Panc1 (cell line): Measurements from ENCODE around the gene KDM7A. TPM values are rescaled to one million over a fixed set of nuclear protein-coding genes. Genes with fewer than 3 reads are reported as not detected.

ENCODE experiments used
- ATAC-seq: fragments of 200-7000 bp; cut with Tn5 transposase; 2 replicates; pipeline ENCODE4 v1.9.1; 2020; ENCODE audit warnings: mild to moderate bottlenecking, moderate library complexity
- BruUV-seq: library from RNA; stranded (reverse); fragments of 400-500 nt; replicated peaks from 2 replicates; lab custom pipeline; 2021; lab: Mats Ljungman, UMichigan
- CTCF ChIA-PET: fragments of 300-600 bp; sonication (Branson Sonifier 250); formaldehyde crosslinking; loops from one replicate; lab custom pipeline; 2022; ENCODE audit warnings: antibody characterized with exemption; lab: Charles Lee
- POLR2A ChIA-PET: fragments of 300-600 bp; sonication (Branson Sonifier 250); formaldehyde crosslinking; loops from one replicate; lab custom pipeline; 2022; ENCODE audit warnings: antibody characterized with exemption; lab: Charles Lee
- DNase-seq: peaks from one replicate; pipeline ENCODE4 v3.0.0-alpha.2; 2010; ENCODE audit warnings: low read depth, low spot score
- H3K27ac ChIP-seq: 2 replicates; pipeline ENCODE4 v1.5.1; 2011; ENCODE audit warnings: mild to moderate bottlenecking, low read length, inconsistent platforms
- H3K27me3 ChIP-seq: fragments of 200-500 bp; sonication (Bioruptor generic); 2 replicates; pipeline ENCODE4 v1.6.0; 2014; ENCODE audit warnings: low read length, inconsistent platforms; ENCODE audit not compliant: control insufficient read depth, insufficient read depth
- H3K36me3 ChIP-seq: fragments of 200-500 bp; sonication (Bioruptor generic); 2 replicates; pipeline ENCODE4 v1.5.1; 2014; ENCODE audit warnings: inconsistent platforms, mild to moderate bottlenecking, low read length, moderate library complexity; ENCODE audit not compliant: control insufficient read depth, insufficient read depth
- H3K4me1 ChIP-seq: 2 replicates; pipeline ENCODE4 v1.5.1; 2011; ENCODE audit warnings: inconsistent platforms, mild to moderate bottlenecking, low read length, moderate library complexity; ENCODE audit not compliant: control insufficient read depth, insufficient read depth
- H3K4me3 ChIP-seq, 2 experiments: 2 replicates each; pipeline ENCODE4 v1.5.1; 2011 to 2012; ENCODE audit warnings: low read depth in 2 of 2, low read length in 2 of 2, mild to moderate bottlenecking in 2 of 2, inconsistent platforms in 1 of 2, moderate library complexity in 1 of 2
- H3K9me3 ChIP-seq: fragments of 200-500 bp; sonication (Bioruptor generic); 2 replicates; pipeline ENCODE4 v1.5.1; 2014; ENCODE audit warnings: low read depth, mild to moderate bottlenecking, inconsistent platforms, low read length, moderate library complexity; ENCODE audit not compliant: control insufficient read depth, insufficient read depth
- POLR2AphosphoS5 ChIP-seq: IDR thresholded peaks from 2 replicates; pipeline ENCODE4 v1.6.1; 2012; ENCODE audit warnings: mild to moderate bottlenecking, low read depth, low read length, moderate library complexity
- SIN3A ChIP-seq: IDR thresholded peaks from 2 replicates; pipeline ENCODE4 v1.6.1; 2012; ENCODE audit warnings: low read depth, mild to moderate bottlenecking, low read length, moderate library complexity, borderline replicate concordance; ENCODE audit not compliant: insufficient read depth
- TCF7L2 ChIP-seq: IDR thresholded peaks from 2 replicates; pipeline ENCODE4 v1.6.1; 2011; ENCODE audit warnings: mild to moderate bottlenecking, low read depth, low read length, inconsistent platforms
- in situ Hi-C: cut with HindIII; loops from 2 replicates; pipeline ENCODE4 v1.10.0; 2016; ENCODE audit warnings: low sequenced_read_pairs, low pct_unique_long_range_greater_than_20kb
- intact Hi-C: fragments of 100-400 bp; cut with micrococcal nuclease; formaldehyde crosslinking; loops from one replicate; pipeline ENCODE4 v1.10.0; 2022; ENCODE audit not compliant: unreplicated experiment
- total RNA-seq: library from RNA; stranded (reverse); gene quantifications from one replicate; pipeline ENCODE4 v1.2.1, GENCODE V29; 2021; ENCODE audit not compliant: unreplicated experiment
- TF ChIP-seq, protein P1 (sequence below): fragments of 450-650 bp; IDR thresholded peaks from 2 replicates; pipeline ENCODE4 v1.5.1; 2017; ENCODE audit warnings: mild to moderate bottlenecking
- TF ChIP-seq, protein P2 (sequence below), 2 experiments: IDR thresholded peaks; 2 replicates each; pipeline ENCODE4 v1.6.1; 2011 to 2012; ENCODE audit warnings: low read depth in 2 of 2, control low read depth in 1 of 2, low read length in 1 of 2, mild to moderate bottlenecking in 1 of 2, moderate library complexity in 1 of 2; ENCODE audit not compliant: insufficient read depth in 1 of 2

Gene KDM7A
- total RNA-seq, 1 experiment from 2014 or later = 3.6 TPM

DNA sequence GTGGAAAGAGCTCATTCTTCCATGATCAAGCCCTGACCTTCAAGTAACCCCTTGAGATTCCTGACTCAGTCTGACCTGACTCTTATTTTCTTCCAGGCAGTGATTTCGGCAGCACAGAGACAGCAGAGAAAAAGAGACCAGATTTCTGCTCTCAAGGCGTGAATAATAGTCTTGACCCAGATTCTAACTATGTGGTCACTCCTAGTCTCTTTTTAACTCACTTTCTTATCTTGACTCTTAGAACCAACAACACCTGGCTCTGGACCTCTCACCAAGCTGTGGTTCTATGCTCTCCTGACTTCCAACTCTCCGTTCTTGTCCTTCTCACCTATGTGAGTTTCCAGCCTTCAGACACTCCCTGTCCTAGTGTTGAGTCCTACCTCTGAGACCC lies 36.9 kb upstream of the KDM7A start:
- H3K27ac ChIP-seq = no peak overlapping the region
- no TSS peak for BruUV-seq
- intact Hi-C loops (no loop called here), in situ Hi-C loops (no loop called here)
- no peak for TF ChIP-seq SIN3A
- no peak for TF ChIP-seq TCF7L2
- TF ChIP-seq, protein P1, sequence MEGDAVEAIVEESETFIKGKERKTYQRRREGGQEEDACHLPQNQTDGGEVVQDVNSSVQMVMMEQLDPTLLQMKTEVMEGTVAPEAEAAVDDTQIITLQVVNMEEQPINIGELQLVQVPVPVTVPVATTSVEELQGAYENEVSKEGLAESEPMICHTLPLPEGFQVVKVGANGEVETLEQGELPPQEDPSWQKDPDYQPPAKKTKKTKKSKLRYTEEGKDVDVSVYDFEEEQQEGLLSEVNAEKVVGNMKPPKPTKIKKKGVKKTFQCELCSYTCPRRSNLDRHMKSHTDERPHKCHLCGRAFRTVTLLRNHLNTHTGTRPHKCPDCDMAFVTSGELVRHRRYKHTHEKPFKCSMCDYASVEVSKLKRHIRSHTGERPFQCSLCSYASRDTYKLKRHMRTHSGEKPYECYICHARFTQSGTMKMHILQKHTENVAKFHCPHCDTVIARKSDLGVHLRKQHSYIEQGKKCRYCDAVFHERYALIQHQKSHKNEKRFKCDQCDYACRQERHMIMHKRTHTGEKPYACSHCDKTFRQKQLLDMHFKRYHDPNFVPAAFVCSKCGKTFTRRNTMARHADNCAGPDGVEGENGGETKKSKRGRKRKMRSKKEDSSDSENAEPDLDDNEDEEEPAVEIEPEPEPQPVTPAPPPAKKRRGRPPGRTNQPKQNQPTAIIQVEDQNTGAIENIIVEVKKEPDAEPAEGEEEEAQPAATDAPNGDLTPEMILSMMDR = no peak
- no peak for TF ChIP-seq POLR2AphosphoS5
- TF ChIP-seq, protein P2, sequence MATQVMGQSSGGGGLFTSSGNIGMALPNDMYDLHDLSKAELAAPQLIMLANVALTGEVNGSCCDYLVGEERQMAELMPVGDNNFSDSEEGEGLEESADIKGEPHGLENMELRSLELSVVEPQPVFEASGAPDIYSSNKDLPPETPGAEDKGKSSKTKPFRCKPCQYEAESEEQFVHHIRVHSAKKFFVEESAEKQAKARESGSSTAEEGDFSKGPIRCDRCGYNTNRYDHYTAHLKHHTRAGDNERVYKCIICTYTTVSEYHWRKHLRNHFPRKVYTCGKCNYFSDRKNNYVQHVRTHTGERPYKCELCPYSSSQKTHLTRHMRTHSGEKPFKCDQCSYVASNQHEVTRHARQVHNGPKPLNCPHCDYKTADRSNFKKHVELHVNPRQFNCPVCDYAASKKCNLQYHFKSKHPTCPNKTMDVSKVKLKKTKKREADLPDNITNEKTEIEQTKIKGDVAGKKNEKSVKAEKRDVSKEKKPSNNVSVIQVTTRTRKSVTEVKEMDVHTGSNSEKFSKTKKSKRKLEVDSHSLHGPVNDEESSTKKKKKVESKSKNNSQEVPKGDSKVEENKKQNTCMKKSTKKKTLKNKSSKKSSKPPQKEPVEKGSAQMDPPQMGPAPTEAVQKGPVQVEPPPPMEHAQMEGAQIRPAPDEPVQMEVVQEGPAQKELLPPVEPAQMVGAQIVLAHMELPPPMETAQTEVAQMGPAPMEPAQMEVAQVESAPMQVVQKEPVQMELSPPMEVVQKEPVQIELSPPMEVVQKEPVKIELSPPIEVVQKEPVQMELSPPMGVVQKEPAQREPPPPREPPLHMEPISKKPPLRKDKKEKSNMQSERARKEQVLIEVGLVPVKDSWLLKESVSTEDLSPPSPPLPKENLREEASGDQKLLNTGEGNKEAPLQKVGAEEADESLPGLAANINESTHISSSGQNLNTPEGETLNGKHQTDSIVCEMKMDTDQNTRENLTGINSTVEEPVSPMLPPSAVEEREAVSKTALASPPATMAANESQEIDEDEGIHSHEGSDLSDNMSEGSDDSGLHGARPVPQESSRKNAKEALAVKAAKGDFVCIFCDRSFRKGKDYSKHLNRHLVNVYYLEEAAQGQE (IDR thresholded peaks at IDR 0.05; ENCODE audit: insufficient read depth in 1 of 2, low read depth in 2 of 2, low read length in 1 of 2) = no peak
- H3K4me1 ChIP-seq = no peaks in the 10 kb centered on the region
- H3K4me3 ChIP-seq = no peak overlapping the region
- no peak for ATAC-seq
- ChIA-PET POLR2A (no interaction called here), CTCF (no interaction called here)
- H3K36me3 ChIP-seq = no peaks in the 10 kb centered on the region
- no peak for DNase-seq
- no peaks in the 10 kb centered on the region for H3K9me3 ChIP-seq
- H3K27me3 ChIP-seq = no peaks in the 10 kb centered on the region

DNA sequence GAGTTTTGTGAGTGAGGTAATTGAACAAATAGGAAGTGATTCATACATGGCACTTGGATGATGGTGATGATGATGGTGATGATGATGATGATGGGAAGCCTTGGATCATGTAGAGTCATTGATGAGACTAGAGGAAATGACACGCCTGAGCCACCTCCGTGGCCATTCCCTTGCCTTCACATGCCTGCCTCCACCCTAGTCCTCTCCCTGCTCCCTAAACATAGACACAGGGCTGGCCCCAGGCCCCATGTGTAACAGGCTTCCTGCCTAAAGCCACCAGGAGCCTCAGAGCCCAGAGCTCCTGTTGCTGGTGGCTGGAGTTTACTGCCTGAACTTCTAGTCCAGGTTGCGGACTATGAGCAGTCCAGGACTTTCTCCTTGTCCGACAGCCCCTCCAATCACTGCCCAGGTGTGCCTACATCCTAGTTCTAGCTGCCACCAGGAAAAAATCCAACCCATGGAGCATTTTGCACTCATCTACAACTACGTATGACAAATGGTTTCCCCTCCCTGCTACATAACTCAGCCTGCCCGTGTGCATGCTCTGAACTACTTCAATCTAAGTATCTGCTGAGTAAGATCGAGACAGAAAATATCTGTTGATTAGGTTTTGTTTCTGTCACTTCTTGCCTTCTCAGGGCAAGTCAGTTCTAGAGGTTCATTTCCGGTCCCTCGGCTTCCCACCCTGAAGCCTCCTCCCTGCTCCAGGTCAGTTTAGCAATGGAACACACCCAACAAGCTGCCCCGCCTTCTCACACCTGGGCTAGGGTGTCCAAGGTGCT lies 35.5 kb upstream of the KDM7A start:
- no peak overlapping the region for H3K27ac ChIP-seq
- H3K9me3 ChIP-seq = no peaks in the 10 kb centered on the region
- 0 out of 2 replicates have a peak, but pooled peaks cover 3% of the 10 kb centered on the region for H3K27me3 ChIP-seq
- H3K36me3 ChIP-seq = no peaks in the 10 kb centered on the region
- no TSS peak for BruUV-seq
- in situ Hi-C loops (no loop called here), intact Hi-C loops (no loop called here)
- DNase-seq = no peak
- TF ChIP-seq, protein P2 (IDR thresholded peaks at IDR 0.05; ENCODE audit: insufficient read depth in 1 of 2, low read depth in 2 of 2, low read length in 1 of 2) = no peak
- TF ChIP-seq SIN3A (no peak), POLR2AphosphoS5 (no peak), TCF7L2 (no peak)
- TF ChIP-seq, protein P1 = no peak
- CTCF ChIA-PET = no interaction called here
- ATAC-seq = no peak
- H3K4me1 ChIP-seq = no peaks in the 10 kb centered on the region
- no peak overlapping the region for H3K4me3 ChIP-seq
- POLR2A ChIA-PET = no interaction called here
